ENCODE results near the gene HAO2. TPM values are rescaled to one million over a fixed set of nuclear protein-coding genes. Genes with fewer than 3 reads are reported as not detected.

HAO2 gene
- total RNA-seq, 1 donor from 2014 or later, result not detected

DNA sequence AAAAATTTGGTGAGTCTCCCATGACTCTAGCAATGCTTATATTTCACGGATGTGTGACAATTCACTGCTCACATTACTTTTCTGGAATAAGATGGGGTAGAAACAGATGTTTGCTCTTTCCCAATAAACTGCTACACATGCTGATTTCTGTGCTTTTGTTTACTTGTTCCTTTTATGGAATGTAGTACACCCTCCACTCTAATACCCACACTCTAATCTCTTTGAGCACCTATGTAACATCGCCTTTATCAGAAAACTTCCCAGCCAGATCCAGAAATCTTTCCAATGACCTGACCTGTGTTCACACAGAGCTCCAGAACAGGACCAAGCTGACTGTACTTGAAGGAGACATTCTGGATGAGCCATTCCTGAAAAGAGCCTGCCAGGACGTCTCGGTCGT is 50.5 kb downstream of the HAO2 start:
- Histone ChIP-seq H3K4me1 (no peaks in the 10 kb centered on the region), H3K4me3 (no peak overlapping the region), H3K27ac (replicated peaks) (no peak overlapping the region), H3K36me3 (no peaks in the 10 kb centered on the region), H3K9me3 (replicated peaks) (no peaks in the 10 kb centered on the region), H3K27me3 (ENCODE audit: low read depth) (no peaks in the 10 kb centered on the region)
- DNase-seq, result no peak
- intact Hi-C loops (cut with micrococcal nuclease), result no loop called here
- TF ChIP-seq, protein P1, sequence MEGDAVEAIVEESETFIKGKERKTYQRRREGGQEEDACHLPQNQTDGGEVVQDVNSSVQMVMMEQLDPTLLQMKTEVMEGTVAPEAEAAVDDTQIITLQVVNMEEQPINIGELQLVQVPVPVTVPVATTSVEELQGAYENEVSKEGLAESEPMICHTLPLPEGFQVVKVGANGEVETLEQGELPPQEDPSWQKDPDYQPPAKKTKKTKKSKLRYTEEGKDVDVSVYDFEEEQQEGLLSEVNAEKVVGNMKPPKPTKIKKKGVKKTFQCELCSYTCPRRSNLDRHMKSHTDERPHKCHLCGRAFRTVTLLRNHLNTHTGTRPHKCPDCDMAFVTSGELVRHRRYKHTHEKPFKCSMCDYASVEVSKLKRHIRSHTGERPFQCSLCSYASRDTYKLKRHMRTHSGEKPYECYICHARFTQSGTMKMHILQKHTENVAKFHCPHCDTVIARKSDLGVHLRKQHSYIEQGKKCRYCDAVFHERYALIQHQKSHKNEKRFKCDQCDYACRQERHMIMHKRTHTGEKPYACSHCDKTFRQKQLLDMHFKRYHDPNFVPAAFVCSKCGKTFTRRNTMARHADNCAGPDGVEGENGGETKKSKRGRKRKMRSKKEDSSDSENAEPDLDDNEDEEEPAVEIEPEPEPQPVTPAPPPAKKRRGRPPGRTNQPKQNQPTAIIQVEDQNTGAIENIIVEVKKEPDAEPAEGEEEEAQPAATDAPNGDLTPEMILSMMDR (IDR thresholded peaks at IDR 0.05; ENCODE audit: borderline replicate concordance), result no peak

DNA sequence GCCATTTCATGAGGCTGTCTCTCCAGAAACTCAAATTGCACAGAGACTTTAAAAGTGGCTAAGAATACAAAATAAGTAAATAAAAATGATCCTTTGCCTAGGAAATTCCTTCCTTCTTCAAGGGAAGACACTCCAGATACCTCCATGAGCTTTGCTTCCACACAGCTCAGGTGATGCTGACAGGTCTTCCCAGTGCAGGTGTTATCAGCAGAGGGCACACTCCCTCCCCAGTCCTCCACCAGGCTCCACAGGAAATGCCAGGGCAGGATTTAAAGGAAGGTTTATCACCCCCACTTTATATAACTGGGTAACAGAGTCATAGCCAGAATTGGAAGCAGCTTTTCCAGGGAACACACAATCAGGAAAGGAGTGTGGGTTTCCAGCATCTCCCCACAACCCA is 52.1 kb downstream of the HAO2 start:
- no peak overlapping the region for H3K4me3 ChIP-seq
- H3K9me3 ChIP-seq (replicated peaks), result no peaks in the 10 kb centered on the region
- DNase-seq, result no peak
- intact Hi-C loops (cut with micrococcal nuclease), result no loop called here
- H3K4me1 ChIP-seq, result no peaks in the 10 kb centered on the region
- TF ChIP-seq, protein P1 (IDR thresholded peaks at IDR 0.05; ENCODE audit: borderline replicate concordance), result no peak
- H3K27ac ChIP-seq (replicated peaks), result no peak overlapping the region
- no peaks in the 10 kb centered on the region for H3K27me3 ChIP-seq (ENCODE audit: low read depth)
- no peaks in the 10 kb centered on the region for H3K36me3 ChIP-seq

DNA sequence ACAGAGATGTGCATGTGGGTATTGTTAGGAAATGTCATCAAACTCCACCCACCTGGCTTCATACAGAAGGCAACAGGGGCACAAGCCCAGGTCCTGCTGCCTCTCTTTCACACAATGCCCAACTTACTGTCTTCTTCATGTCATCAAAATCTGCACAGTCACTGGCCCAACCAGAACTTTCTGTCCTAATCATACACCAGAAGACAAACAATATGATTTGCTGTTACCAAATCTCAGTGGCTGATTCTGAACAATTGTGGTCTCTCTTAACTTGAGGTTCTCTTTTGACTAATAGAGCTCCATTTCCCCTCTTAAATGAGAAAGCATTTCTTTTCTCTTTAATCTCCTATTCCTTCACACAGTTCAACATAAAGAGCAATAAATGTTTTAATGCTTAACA is 54.0 kb downstream of the HAO2 start:
- DNase-seq, result no peak
- H3K9me3 ChIP-seq (replicated peaks), result no peaks in the 10 kb centered on the region
- H3K4me1 ChIP-seq, result no peaks in the 10 kb centered on the region
- TF ChIP-seq, protein P1 (IDR thresholded peaks at IDR 0.05; ENCODE audit: borderline replicate concordance), result no peak
- H3K36me3 ChIP-seq, result no peaks in the 10 kb centered on the region
- intact Hi-C loops (cut with micrococcal nuclease), result no loop called here
- no peaks in the 10 kb centered on the region for H3K27me3 ChIP-seq (ENCODE audit: low read depth)
- H3K4me3 ChIP-seq, result no peak overlapping the region
- no peak overlapping the region for H3K27ac ChIP-seq (replicated peaks)

DNA sequence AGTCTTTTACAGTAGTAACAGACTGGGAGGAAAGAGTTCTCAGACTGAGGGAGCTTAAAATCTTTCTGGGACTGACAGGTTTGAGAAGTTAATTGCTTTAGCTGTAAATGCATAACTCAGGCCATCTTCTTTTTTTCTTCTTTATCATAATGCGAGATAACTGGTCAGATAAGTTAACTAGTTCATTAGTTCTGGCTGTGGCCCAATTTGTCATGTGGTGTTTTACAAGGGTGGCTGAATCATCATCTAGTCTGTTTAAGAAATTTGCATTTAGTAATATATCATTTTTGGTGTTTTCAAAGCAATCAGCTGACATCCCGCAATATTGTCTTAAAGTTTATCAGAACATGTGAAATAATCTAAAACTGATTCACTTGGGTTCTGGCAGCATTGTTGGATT is 60.4 kb downstream of the HAO2 start:
- no peak overlapping the region for H3K4me3 ChIP-seq
- no peaks in the 10 kb centered on the region for H3K36me3 ChIP-seq
- no peaks in the 10 kb centered on the region for H3K4me1 ChIP-seq
- no peaks in the 10 kb centered on the region for H3K27me3 ChIP-seq (ENCODE audit: low read depth)
- intact Hi-C loops (cut with micrococcal nuclease), result no loop called here
- no peak for DNase-seq
- no peak overlapping the region for H3K27ac ChIP-seq (replicated peaks)
- no peaks in the 10 kb centered on the region for H3K9me3 ChIP-seq (replicated peaks)
- TF ChIP-seq, protein P1 (IDR thresholded peaks at IDR 0.05; ENCODE audit: borderline replicate concordance), result no peak

DNA sequence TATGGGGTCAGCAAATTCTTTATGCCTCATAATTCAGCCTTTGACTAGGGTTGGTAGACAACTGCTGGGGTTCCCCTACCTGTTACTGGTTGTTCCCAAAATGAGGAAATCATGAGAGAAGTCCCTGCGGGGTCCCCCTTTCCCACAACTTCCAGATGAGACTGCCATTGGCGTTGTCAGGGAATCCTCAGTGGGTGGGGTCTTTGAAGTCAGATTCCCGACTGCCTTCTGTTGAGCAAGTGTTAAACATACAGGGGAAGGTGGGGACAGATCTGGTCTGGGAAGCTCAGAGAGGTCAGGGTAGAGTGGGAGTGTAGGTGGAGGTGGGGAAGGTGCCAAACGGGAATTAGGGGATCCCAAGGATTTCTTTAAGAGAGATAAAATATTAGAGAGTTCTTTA is 61.1 kb downstream of the HAO2 start:
- H3K4me3 ChIP-seq, result no peak overlapping the region
- TF ChIP-seq, protein P1 (IDR thresholded peaks at IDR 0.05; ENCODE audit: borderline replicate concordance), result no peak
- H3K36me3 ChIP-seq, result no peaks in the 10 kb centered on the region
- no peaks in the 10 kb centered on the region for H3K27me3 ChIP-seq (ENCODE audit: low read depth)
- H3K4me1 ChIP-seq, result no peaks in the 10 kb centered on the region
- no peak for DNase-seq
- H3K27ac ChIP-seq (replicated peaks), result no peak overlapping the region
- no peaks in the 10 kb centered on the region for H3K9me3 ChIP-seq (replicated peaks)
- intact Hi-C loops (cut with micrococcal nuclease), result no loop called here

DNA sequence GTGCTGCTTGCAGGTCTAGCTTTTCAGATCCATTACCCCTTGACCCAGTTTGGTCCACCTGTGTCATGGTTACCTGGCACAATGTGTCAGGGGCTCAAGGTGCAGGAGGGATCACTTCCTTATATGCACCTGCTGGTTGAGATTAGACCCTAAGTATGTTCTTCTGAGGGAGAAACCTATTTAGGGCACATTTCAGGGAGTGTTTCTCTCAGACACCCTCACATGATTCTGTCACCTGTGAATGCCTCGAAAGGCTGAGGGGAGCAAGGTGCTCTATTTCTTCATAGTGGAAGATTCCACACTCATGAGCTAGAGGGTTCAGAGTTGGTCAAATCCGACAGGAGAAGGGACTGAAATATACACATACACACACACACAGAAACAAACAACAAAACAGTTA is 61.9 kb downstream of the HAO2 start:
- intact Hi-C loops (cut with micrococcal nuclease), result no loop called here
- no peaks in the 10 kb centered on the region for H3K4me1 ChIP-seq
- TF ChIP-seq, protein P1 (IDR thresholded peaks at IDR 0.05; ENCODE audit: borderline replicate concordance), result no peak
- no peaks in the 10 kb centered on the region for H3K36me3 ChIP-seq
- no peak overlapping the region for H3K27ac ChIP-seq (replicated peaks)
- no peaks in the 10 kb centered on the region for H3K9me3 ChIP-seq (replicated peaks)
- no peak overlapping the region for H3K4me3 ChIP-seq
- H3K27me3 ChIP-seq (ENCODE audit: low read depth), result no peaks in the 10 kb centered on the region
- no peak for DNase-seq
